Fibroblast of villous mesenchyme (primary cell): ENCODE data around the gene RRP8. TPM values are rescaled to one million over a fixed set of nuclear protein-coding genes. Genes with fewer than 3 reads are reported as not detected.

Experiments
- DNase-seq: peaks from one replicate; pipeline ENCODE4 v3.0.0-alpha.2; 2010; ENCODE audit warnings: low read depth
- H3K4me3 ChIP-seq: 2 replicates; pipeline ENCODE4 v1.5.1; 2011; ENCODE audit warnings: low read depth, mild to moderate bottlenecking, low read length
- total RNA-seq: library from RNA; depleted of rRNA; stranded (reverse); fragments of >200 nt; gene quantifications from 2 replicates; pipeline ENCODE4 v1.2.3, GENCODE V29; 2012
- TF ChIP-seq, protein P1 (sequence below): IDR thresholded peaks from 2 replicates; pipeline ENCODE4 v1.5.1; 2012; ENCODE audit warnings: low read depth, mild to moderate bottlenecking, low read length; ENCODE audit not compliant: insufficient read depth

The RRP8 gene
- total RNA-seq, 1 donor: 13.4 TPM

DNA sequence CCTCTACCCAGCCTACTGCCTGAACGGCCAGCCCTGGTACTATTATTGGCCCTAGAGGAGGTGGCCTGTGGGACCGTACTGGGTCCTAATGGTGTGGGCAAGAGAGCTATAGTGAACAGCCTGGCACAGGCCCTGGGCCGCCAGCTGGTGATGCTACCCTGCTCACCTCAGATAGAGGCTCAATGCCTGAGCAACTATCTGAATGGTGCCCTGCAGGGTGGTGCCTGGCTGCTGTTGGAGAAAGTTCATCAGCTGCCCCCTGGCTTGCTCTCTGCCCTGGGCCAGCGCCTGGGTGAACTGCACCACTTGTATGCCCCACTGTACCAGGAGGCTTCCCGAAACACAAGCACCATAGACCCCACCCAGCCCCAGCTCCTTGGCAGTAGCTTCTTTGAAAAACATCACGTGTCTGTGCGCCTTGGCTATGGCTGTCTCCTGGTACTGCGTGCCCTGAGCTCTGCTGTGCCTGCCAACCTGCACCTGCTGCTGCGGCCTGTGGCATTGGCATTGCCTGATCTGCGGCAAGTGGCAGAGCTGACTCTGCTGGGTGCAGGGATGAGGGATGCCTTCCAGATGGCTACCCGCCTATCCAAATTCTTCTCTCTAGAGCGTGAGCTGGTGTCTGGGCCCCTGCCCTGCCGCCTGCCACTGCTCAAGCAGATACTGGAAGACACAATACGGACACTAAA is 57.4 kb downstream of the RRP8 start:
- DNase-seq: no peak
- TF ChIP-seq, protein P1, sequence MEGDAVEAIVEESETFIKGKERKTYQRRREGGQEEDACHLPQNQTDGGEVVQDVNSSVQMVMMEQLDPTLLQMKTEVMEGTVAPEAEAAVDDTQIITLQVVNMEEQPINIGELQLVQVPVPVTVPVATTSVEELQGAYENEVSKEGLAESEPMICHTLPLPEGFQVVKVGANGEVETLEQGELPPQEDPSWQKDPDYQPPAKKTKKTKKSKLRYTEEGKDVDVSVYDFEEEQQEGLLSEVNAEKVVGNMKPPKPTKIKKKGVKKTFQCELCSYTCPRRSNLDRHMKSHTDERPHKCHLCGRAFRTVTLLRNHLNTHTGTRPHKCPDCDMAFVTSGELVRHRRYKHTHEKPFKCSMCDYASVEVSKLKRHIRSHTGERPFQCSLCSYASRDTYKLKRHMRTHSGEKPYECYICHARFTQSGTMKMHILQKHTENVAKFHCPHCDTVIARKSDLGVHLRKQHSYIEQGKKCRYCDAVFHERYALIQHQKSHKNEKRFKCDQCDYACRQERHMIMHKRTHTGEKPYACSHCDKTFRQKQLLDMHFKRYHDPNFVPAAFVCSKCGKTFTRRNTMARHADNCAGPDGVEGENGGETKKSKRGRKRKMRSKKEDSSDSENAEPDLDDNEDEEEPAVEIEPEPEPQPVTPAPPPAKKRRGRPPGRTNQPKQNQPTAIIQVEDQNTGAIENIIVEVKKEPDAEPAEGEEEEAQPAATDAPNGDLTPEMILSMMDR: no peak
- H3K4me3 ChIP-seq: no peak overlapping the region

Other genes with a start within 250 kb of the RRP8 start
- 35.0 and 37.7 TPM in 2 replicates for gene SMPD1, start 213.1 kb downstream of the RRP8 start, total RNA-seq
- 35.4 and 42.2 TPM in 2 replicates for gene APBB1, start 184.5 kb downstream of the RRP8 start, total RNA-seq
- gene HPX, start 162.6 kb downstream of the RRP8 start, total RNA-seq: under 0.01 TPM in 1 of 2 replicates, not detected in the other
- gene TRIM3, start 129.7 kb downstream of the RRP8 start, total RNA-seq: 22.0 and 23.5 TPM in 2 replicates
- gene ARFIP2, start 122.3 kb downstream of the RRP8 start, total RNA-seq: 61.2 and 66.9 TPM in 2 replicates
- 44.1 and 49.7 TPM in 2 replicates for gene TIMM10B, start 122.1 kb downstream of the RRP8 start, total RNA-seq
- 6.1 and 7.3 TPM in 2 replicates for gene DNHD1, start 106.3 kb downstream of the RRP8 start, total RNA-seq
- 298 and 323 TPM in 2 replicates for gene ILK, start 158 bp upstream of the RRP8 start, total RNA-seq
- 28.0 and 28.9 TPM in 2 replicates for gene TAF10, start 8.6 kb upstream of the RRP8 start, total RNA-seq
- 98.4 and 110 TPM in 2 replicates for gene TPP1, start 15.8 kb upstream of the RRP8 start, total RNA-seq
- gene DCHS1, start 52.2 kb upstream of the RRP8 start, total RNA-seq: 33.7 and 63.8 TPM in 2 replicates
- gene MRPL17, start 79.7 kb upstream of the RRP8 start, total RNA-seq: 58.6 and 70.0 TPM in 2 replicates
- under 0.01 and 0.32 TPM in 2 replicates for gene OR2AG2, start 168.4 kb upstream of the RRP8 start, total RNA-seq
- not detected in 2 replicates for gene OR2AG1, start 179.4 kb upstream of the RRP8 start, total RNA-seq
- 0.32 and 0.43 TPM in 2 replicates for gene OR6A2, start 196.1 kb upstream of the RRP8 start, total RNA-seq
- not detected in 2 replicates for gene OR10A5, start 242.1 kb upstream of the RRP8 start, total RNA-seq